PC-9 (cell line): Measurements from ENCODE around the gene ELOVL5. TPM values are rescaled to one million over a fixed set of nuclear protein-coding genes. Genes with fewer than 3 reads are reported as not detected.

ENCODE experiments used
- BruUV-seq: library from RNA; stranded (reverse); fragments of 400-500 nt; replicated peaks from 2 replicates; lab custom pipeline; 2021; lab: Mats Ljungman, UMichigan
- CTCF ChIA-PET: fragments of 300-600 bp; sonication (Branson Sonifier 250); formaldehyde crosslinking; loops from one replicate; lab custom pipeline; 2022; ENCODE audit warnings: antibody characterized with exemption; lab: Charles Lee
- POLR2A ChIA-PET: fragments of 300-600 bp; sonication (Branson Sonifier 250); formaldehyde crosslinking; loops from one replicate; lab custom pipeline; 2022; ENCODE audit warnings: antibody characterized with exemption; ENCODE audit not compliant: unreplicated experiment; lab: Charles Lee
- DNase-seq, 2 experiments: peaks; one replicate each; pipeline versions ENCODE4 v3.0.0 to v3.0.0-alpha.2; 2015 to 2022; ENCODE audit warnings: mixed read lengths in 1 of 2
- H2AFZ ChIP-seq: fragments of 200-600 bp; sonication (generic); 2 replicates; pipeline ENCODE4 v1.8.1; 2017; ENCODE audit warnings: antibody characterized with exemption
- H3F3A ChIP-seq: fragments of 200-600 bp; sonication (generic); 2 replicates; pipeline ENCODE4 v1.8.1; 2017; ENCODE audit warnings: antibody characterized with exemption, mild to moderate bottlenecking, low read depth; ENCODE audit not compliant: insufficient read depth
- H3K27ac ChIP-seq: fragments of 200-600 bp; sonication (generic); 2 replicates; pipeline ENCODE4 v1.6.1; 2016; ENCODE audit warnings: mixed run types
- H3K27me3 ChIP-seq: fragments of 200-600 bp; sonication (generic); 2 replicates; pipeline ENCODE4 v1.6.1; 2016; ENCODE audit warnings: low read depth, mixed run types; ENCODE audit not compliant: insufficient read depth
- H3K36me3 ChIP-seq: fragments of 200-600 bp; sonication (generic); 2 replicates; pipeline ENCODE4 v1.6.1; 2016; ENCODE audit warnings: low read depth, mixed run types
- H3K4me1 ChIP-seq: fragments of 200-600 bp; sonication (generic); replicated peaks from 2 replicates; pipeline ENCODE4 v1.6.1; 2016; ENCODE audit warnings: mixed run types; ENCODE audit not compliant: insufficient read depth
- H3K4me2 ChIP-seq: fragments of 200-600 bp; sonication (generic); 2 replicates; pipeline ENCODE4 v1.6.1; 2017; ENCODE audit warnings: mixed run types
- H3K4me3 ChIP-seq: fragments of 200-600 bp; sonication (generic); 2 replicates; pipeline ENCODE4 v1.6.1; 2016; ENCODE audit warnings: mixed run types
- H3K79me2 ChIP-seq: fragments of 200-600 bp; sonication (generic); 2 replicates; pipeline ENCODE4 v1.6.1; 2017; ENCODE audit warnings: low read depth, mixed run types
- H3K9me2 ChIP-seq: fragments of 200-600 bp; sonication (generic); 2 replicates; pipeline ENCODE4 v1.8.1; 2017; ENCODE audit warnings: mild to moderate bottlenecking; ENCODE audit not compliant: insufficient read depth
- H3K9me3 ChIP-seq: fragments of 200-600 bp; sonication (generic); 2 replicates; pipeline ENCODE4 v1.8.1; 2016; ENCODE audit warnings: low read depth; ENCODE audit not compliant: insufficient read depth
- H4K20me1 ChIP-seq: fragments of 200-600 bp; sonication (generic); 2 replicates; pipeline ENCODE4 v1.8.1; 2017; ENCODE audit not compliant: insufficient read depth
- CTCF ChIP-seq: fragments of 200-600 bp; sonication (generic); conservative IDR thresholded peaks from 2 replicates; pipeline ENCODE4 v1.6.1; 2017; ENCODE audit warnings: mixed run types, antibody characterized with exemption, mild to moderate bottlenecking, moderate library complexity
- EZH2 ChIP-seq: fragments of 200-600 bp; sonication (generic); IDR thresholded peaks from 2 replicates; pipeline ENCODE4 v1.8.0; 2017; ENCODE audit warnings: antibody characterized with exemption, low read depth
- intact Hi-C: fragments of 100-400 bp; cut with micrococcal nuclease; formaldehyde crosslinking; loops from one replicate; pipeline ENCODE4 v1.10.0; 2022; ENCODE audit not compliant: unreplicated experiment
- total RNA-seq: library from RNA; stranded (reverse); gene quantifications from 2 replicates; pipeline ENCODE4 v1.2.3, GENCODE V29; 2021

Gene ELOVL5
- total RNA-seq, 1 experiment from 2014 or later: 108 TPM

GRCh38 chr6:53279293-53279692, 69.5 kb downstream of the ELOVL5 start:
- Histone ChIP-seq H3K27me3 (no peaks in the 10 kb centered on the region), H3K4me3 (no peak overlapping the region), H4K20me1 (no peaks in the 10 kb centered on the region; the same call in 1 of the 2 replicates), H3K9me2 (no peaks in the 10 kb centered on the region), H3K4me2 (no peak overlapping the region), H2AFZ (no peak overlapping the region), H3F3A (no peaks in the 10 kb centered on the region), H3K27ac (no peak overlapping the region), H3K9me3 (no peaks in the 10 kb centered on the region), H3K4me1 (no peaks in the 10 kb centered on the region), H3K79me2 (peaks cover 9% of the 10 kb centered on the region; the same call in 1 of the 2 replicates), H3K36me3 (peaks cover 4% of the 10 kb centered on the region; the same call in 1 of the 2 replicates)
- intact Hi-C loops: no loop called here
- ChIA-PET CTCF (no interaction called here), POLR2A (no interaction called here)
- no TSS peak for BruUV-seq
- no peak for DNase-seq
- TF ChIP-seq EZH2: no peak
- TF ChIP-seq CTCF: no peak

- no peaks in the 10 kb centered on the region for H3K9me2 ChIP-seq
- CTCF ChIA-PET: no interaction called here
Measured at GRCh38 chr6:53273370-53273769, 75.4 kb downstream of the ELOVL5 start.

GRCh38 chr6:53269827-53270226, 78.9 kb downstream of the ELOVL5 start:
- Histone ChIP-seq H3K27me3 (no peaks in the 10 kb centered on the region), H3K4me2 (no peak overlapping the region), H3K36me3 (peaks cover 18% of the 10 kb centered on the region; the same call in 1 of the 2 replicates), H3F3A (no peaks in the 10 kb centered on the region), H3K9me3 (no peaks in the 10 kb centered on the region), H3K4me3 (no peak overlapping the region), H3K79me2 (no peaks in the 10 kb centered on the region), H3K4me1 (no peaks in the 10 kb centered on the region), H4K20me1 (no peaks in the 10 kb centered on the region), H3K9me2 (no peaks in the 10 kb centered on the region; the same call in 1 of the 2 replicates), H2AFZ (no peak overlapping the region), H3K27ac (no peak overlapping the region)
- no TSS peak for BruUV-seq
- no peak for TF ChIP-seq EZH2
- TF ChIP-seq CTCF: no peak
- intact Hi-C loops: loop anchor here (10.0 kb wide), 1 partner anchor 95 kb away; no protein-coding TSS in a partner anchor
- POLR2A ChIA-PET: no interaction called here
- DNase-seq: no peak
- CTCF ChIA-PET: no interaction called here

More at GRCh38 chr6:53273370-53273769, 75.4 kb downstream of the ELOVL5 start:
- Histone ChIP-seq H3K27ac (no peak overlapping the region), H3K9me3 (no peaks in the 10 kb centered on the region), H3F3A (no peaks in the 10 kb centered on the region), H2AFZ (no peak overlapping the region), H3K4me3 (no peak overlapping the region), H4K20me1 (no peaks in the 10 kb centered on the region), H3K27me3 (no peaks in the 10 kb centered on the region), H3K4me1 (no peaks in the 10 kb centered on the region), H3K79me2 (no peaks in the 10 kb centered on the region), H3K36me3 (peaks cover 11% of the 10 kb centered on the region; the same call in 1 of the 2 replicates), H3K4me2 (no peak overlapping the region)
- POLR2A ChIA-PET: no interaction called here
- no peak for TF ChIP-seq CTCF
- no peak for TF ChIP-seq EZH2
- no peak for DNase-seq
- no TSS peak for BruUV-seq
- intact Hi-C loops: no loop called here
